GM21390 (cell line): ENCODE results near the gene TANGO2.
"Not testable (repeated sequence)": the region's sequence is repeated elsewhere in the genome, so short reads cannot be mapped to it uniquely, and the experiment has no call there.

Experiments used
- ATAC-seq: cut with Tn5 transposase; IDR thresholded peaks from one replicate; pipeline ENCODE4 v1.9.1; 2021; ENCODE audit not compliant: unreplicated experiment

TANGO2 gene

DNA sequence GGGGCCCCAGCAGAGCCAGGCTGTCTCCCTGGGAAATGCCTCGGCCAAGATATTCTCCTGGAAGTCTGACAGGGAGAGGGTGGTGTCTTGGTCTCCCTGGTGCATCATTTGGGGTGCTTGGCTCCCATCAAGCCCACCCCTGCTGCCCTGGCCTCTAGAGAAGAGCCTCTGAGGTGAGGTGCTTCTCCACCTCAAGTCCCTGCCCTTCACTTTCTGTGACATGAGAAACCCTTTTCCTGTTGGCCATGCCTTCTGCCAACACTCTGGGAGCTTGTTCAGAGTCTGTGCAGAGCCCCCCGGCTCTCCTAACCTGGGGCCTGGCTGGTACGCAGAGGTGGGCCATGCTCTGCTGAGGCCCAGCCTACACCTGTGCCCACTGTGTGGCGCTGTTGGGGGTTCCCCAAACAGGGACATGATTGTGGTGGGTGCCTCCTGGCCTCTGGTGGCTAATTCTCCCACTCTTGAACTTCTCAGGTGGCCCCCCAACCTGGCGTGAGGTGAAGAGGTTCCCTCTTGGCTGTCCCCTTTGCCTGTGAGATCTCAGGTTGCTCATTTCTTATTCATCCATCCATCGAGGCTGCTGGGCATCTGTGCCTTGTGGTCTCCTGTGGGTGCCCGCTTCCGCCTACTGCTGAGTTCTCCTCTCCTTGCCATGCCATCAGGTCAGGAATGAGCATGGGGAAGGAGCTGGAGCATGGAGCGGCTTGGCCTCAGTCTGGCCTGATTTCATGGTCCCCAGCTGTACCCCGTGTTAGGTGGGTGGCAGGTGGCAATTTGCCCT, 40.0 kb downstream of the TANGO2 start:
- no peak for ATAC-seq

DNA sequence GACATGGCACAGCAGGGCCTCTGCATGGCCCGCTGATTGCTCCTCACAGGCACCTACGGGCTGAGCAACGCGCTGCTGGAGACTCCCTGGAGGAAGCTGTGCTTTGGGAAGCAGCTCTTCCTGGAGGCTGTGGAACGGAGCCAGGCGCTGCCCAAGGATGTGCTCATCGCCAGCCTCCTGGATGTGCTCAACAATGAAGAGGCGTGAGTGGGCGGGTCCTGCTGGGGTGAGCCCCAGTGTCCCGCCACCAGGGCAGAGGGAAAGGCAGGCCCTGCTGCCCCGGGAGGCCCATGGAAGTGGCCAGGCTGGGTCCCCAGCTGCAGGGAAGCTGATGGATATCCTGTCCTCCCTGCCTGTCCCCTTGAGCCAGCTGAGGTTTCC, 40.6 kb downstream of the TANGO2 start:
- ATAC-seq, result no peak

DNA sequence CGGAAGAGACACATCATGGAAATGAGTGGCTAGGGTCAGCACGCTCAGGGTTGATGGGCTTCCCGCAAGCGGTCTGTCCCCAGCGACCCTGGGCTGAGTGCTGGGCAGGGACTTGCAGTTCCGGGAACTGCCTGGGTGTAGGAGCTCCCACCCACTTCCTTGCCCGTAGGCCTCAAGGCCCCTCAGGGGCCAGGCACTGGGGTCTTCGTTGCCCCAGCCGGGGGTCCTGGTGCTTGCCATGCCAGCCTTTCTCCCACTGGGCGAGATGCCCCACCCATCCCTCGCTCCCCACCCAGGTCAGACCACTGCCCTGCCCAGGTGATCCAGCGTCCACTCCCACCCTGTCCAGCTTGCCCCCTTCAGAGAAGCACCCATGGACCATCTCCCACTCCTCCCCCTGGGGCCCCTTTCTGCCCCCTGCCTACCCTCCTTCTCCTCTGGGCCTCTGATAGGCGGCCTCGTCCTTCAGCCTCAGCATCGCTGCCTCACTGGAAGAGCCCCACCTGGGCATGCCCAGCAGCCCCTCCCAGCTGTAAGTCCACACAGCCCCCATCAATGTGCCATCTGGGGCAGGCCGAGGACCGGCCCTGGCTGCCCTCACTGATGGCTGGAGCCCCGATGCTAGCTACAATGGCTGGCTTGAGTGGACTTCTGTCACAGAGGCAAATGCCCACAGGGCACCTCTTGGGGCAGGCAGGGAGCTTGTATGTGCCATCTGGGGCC, 41.3 kb downstream of the TANGO2 start:
- no peak for ATAC-seq

DNA sequence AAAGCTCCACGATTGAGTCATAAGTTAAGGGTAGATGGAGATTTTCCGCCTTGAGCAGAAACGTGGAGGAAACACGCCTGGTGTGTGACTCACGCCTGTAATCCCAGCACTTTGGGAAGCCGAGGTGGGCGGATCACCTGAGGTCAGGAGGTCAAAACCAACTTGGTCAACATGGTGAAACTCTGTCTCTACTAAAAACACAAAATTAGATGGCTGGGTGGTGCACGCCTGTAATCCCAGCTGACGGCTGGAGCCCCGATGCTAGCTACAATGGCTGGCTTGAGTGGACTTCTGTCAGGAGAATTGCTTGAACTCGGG, 41.8 kb downstream of the TANGO2 start:
- no peak for ATAC-seq

DNA sequence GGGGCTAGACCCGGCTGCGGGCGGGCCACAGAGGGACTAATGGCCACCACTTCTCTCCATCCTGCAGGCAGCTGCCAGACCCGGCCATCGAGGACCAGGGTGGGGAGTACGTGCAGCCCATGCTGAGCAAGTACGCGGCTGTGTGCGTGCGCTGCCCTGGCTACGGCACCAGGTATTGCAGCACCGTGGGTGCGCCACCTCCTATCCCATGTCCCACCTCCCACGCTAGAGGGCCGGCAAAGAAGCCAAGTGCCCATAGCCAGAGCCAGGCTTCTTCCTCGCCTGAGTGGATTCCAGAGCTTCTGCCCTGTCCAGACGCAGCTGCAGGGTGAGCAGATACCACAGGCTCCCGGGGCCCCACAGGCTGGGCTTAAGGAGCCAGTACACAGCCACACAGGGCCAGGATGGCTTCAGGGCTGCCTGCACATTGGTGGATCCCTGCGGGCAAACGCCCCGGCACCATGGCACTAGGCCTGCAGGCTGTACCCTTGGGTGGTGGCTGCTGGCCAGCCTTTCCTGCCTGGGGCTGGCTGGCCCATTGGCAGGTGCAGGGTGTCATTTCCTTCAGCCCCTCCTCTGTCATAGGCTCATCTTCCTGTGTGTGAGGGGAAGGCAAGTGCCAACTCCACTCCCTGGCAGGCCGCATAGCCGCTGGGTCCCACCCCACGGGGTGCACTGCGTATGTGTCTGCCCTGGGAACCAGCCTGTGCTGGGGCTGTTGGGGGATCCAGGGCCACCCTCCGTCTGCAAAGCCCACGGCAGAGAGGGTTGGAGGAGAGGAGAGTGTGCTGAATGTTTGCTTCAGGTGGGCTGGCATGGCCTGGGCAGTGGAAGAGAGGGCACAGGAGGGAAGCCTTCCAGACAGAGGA, 42.6 kb downstream of the TANGO2 start:
- no peak for ATAC-seq

DNA sequence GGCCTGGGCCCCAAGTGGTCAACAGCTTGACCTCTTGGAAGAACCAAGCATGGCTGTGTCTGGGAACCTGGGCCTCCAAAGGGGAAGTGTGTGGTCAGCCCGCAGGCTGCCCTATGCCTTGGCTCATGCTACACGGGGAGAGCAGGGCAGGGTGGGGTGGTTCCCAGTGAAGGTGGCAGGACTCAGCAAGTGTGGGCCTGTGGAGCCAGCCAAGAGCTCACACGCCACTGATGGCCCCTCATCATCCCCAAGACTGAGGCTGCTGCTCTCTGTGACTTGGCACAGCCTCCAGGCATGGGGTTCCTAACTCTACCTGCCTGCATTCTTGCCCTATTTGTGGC, 43.2 kb downstream of the TANGO2 start:
- ATAC-seq, result no peak

DNA sequence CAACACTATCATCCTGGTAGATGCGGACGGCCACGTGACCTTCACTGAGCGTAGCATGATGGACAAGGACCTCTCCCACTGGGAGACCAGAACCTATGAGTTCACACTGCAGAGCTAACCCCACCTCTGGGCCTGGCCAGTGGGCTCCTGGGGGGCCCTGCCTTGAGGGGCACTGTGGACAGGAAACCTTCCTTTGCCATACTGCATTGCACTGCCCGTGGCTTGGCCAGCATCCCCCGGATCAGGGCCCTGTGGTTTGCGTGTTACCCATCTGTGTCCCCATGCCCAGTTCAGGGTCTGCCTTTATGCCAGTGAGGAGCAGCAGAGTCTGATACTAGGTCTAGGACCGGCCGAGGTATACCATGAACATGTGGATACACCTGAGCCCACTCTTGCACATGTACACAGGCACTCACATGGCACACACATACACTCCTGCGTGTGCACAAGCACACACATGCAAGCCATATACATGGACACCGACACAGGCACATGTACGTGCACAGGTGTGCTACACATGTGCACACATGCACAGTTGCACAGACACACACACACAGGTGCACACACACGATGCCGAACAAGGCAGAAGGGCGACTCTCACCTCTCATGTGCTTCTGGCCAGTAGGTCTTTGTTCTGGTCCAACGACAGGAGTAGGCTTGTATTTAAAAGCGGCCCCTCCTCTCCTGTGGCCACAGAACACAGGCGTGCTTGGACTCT, 43.8 kb downstream of the TANGO2 start:
- no peak for ATAC-seq

DNA sequence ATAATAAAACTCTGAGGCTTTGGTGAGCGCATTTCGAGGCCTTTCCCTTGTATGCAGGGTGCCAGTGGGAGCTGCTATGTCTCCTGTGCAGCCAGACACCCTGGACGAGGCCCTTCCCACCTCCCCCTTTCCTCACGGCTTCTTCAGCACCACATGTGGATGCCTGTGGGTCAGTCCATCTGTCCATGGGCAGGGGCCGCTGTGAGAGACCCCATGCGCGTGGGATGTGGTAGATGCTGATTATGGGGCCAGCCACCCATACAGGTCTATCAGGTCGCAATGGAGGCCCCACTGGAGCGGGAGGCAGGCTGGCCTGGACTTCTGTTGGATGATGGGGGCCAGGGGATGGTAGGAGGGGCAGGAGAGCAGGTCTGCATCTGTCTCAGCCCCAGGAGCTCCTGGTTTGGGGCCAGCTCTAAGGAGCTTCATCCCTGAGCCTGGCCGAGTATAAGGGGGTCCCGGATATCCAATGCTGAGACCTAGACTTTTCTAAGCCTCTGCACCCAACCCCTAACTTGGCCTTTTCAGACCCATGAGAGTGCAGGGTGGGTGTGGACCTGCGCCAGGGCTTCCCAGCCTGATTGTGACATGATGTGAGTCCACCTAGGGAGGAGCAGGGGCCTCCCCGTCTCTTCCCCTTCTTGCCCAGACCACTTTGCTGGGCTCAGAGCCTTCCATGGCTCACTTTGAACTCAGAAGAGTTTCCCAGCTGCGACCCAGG, 45.1 kb downstream of the TANGO2 start:
- no peak for ATAC-seq

DNA sequence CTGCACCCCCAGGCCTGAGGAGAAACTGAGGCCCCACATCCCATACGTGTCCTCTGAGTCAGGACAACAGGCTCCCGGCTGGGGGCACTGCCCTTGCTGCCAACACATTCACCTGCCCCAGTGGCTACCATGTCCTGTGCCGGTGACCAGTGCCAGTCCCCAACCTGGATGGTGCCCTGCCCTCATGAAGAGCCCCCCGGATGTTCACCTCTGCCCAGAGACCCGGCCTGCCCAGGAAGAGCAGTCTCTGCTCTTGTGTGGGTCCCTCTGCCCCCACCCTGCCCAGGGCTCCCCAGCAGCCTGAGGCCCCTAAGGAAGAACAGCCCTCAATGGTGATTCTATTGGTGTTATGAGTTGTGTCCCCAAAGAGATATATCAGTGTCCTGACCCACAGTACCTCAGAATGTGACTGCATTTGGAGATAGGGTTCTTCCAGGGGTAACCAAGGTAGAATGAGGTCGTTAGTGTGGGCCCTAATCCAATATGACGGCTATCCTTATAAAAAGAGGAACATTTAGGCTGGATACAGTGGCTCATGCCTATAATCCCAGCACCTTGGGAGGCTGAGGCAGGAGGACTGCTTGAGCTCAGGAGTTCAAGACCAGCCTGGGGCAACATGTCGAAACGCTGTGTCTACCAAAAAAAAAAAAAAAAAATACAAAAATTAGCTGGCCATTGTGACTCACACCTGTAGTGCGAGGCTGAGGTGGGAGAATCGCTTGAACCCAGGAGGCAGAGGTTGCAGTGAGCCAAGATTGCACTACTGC, 45.9 kb downstream of the TANGO2 start:
- no peak for ATAC-seq

DNA sequence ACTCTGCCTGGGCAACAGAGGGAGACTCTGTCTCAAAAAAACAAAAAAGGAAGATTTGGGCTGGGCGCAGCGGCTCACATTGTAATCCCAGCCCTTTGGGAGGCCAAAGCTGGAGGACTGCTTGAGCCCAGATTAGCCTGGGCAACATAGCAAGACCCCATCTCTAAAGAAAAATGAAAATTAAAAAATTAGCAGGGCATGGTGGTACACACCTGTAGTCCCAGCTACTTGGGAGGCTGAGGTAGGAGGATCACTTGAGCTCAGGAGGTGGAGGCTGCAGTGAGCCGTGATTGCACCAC, 46.4 kb downstream of the TANGO2 start:
- ATAC-seq, result not testable (repeated sequence)

DNA sequence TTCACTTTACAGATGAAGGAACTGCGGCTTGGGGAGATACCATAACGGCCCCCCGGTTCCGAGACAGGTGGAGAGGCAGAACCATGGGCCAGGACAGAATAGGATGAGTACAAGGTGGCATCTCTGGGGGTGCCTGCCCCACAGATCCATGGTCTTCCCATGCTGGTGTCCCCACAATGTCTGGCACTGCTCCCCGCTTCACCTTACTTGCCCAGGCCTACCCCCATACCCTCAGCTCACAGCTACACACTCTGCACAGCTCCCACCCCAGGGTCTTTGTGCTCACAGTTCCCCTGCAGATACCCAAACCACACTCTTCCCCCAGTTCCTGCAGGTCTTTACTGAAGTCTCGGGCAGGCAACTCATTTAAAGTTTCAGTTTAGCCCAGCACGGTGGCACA, 47.7 kb downstream of the TANGO2 start:
- ATAC-seq, result no peak

DNA sequence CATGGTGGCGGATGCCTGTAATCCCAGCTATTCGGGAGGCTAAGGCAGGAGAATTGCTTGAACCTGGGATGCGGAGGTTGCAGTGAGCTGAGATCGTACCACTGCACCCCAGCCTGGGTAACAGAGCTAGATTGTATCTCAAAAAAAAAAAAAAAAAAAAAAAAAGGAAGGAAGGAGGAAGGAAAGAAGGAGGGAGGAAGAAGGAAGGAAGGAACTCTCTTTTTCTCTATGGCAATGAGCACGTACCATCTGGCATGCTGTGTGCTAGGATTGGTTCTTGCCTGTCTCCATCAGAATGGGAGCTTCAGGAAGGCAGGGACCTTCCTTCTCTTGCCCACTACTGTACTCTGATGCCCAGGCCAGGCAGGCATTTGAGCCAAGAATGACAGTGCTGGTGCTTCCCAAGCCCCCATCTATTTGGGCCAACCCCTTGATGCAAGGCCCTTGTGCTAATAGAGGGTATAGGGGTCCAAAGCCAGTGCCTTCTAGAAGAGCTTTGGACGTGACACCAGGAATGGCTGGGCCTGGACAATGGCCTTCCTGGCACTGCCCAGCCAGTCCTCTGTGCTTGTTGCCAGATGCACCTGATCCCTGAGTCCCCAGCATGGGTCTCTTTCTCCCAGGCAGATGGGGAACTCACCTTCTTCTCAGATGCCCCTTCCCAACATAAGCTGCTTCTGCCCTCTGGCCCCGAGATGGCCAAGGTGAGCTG, 48.6 kb downstream of the TANGO2 start:
- no peak for ATAC-seq

DNA sequence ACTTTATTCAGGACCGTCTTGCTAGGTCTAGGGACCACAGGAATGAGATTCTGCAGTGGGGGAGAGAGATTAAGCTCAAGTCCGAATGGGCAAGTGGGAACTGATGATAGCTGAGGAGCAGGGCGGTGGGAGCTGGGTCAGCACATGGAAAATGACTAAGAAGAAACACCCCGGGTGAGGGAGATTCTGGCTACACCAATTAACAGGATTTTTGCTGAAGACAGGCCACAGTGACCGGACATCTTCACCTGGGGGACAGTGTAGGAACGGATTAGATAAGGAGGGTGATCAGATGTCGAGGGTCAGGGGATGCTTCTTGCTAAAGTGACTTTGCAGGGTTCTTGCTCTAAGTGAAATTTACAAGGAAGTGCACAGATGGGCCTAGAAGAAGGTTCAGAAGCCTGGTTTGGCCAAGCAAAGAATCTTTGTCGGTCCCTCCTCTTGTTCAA, 50.6 kb downstream of the TANGO2 start:
- no peak for ATAC-seq

DNA sequence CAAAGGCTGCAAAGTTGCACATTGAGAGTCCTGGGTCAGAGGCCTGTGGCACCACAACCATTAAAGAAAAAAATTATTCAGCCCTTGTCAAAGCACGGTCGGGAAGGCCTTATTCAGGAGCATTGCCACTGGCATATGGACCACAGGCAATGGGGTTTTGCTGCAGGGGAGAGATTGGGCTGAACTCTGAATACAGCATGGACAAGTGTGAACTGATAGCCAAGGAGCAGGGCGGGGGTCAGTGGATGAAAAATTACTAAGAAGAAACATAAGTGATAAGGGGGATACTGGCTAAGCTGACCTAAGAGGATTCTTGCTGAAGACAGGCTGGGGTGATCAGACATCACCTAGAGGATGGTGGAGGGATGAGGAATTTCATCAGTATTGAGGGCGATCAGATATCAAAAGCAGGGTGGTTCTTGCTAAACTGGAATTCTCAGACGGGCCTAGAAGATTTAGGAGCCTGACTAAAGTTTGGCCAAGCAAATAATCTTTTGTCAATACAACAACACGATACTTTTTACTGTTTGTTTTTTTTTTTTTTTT, 55.8 kb downstream of the TANGO2 start:
- ATAC-seq, result no peak

DNA sequence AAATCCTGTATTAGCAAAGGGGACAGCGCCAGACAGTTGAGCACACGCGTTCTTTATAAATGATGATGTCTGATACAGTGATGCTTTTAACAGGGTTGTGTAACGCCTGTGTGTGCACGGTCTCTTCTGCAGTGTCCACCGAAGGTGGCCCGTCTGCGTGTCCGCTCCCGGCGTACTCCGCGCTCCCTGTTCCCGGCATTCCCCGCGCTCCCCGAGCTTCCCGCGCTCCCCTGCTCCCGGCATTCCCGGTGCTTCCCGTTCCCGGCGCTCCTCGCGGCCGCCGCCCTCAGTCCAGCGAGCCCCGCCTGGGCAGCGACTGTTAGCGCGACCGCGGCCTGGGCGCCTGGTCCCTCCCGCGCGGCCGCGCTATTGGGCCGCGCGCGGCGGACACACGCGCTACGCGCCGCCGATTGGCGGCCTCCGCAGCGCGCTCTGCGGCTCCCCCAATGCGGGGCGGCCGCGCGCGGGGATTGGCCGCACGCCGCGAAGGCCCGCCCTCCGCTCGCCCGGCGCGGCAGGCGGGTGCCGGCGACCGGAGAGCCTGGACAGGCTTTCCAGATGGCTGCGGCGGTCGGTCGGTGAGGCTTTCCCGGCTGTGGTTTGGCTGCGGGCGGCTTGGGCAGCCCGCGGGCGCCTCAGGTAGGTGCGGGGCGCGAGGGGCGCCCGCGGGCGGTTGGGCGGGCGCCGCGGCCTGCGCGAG, 59.0 kb downstream of the TANGO2 start, which contains the start of gene DGCR8:
TSS of gene DGCR8 (plus strand) at position 497 of the 700 bp plus-strand sequence. CDS start 5,723 bp downstream, outside the sequence.
- ATAC-seq, result peak; percentile 72

DNA sequence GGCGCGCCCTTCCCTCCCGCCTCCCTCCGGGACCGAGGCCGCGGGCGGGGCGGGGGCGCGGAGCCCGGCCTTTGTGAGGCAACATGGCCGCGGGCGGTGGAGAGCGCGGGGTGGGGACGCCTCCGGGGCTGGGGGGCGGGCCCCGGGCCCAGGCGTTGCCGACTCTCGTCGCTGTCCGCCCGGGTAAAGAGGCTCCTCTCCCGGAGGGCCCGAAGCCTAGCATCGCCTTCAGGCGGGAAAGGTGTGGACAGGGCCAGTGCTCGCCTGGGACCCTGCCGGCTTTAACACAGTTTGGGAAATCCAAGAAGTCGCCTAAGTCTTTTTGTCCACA, 59.5 kb downstream of the TANGO2 start:
- ATAC-seq, result peak; percentile 62

DNA sequence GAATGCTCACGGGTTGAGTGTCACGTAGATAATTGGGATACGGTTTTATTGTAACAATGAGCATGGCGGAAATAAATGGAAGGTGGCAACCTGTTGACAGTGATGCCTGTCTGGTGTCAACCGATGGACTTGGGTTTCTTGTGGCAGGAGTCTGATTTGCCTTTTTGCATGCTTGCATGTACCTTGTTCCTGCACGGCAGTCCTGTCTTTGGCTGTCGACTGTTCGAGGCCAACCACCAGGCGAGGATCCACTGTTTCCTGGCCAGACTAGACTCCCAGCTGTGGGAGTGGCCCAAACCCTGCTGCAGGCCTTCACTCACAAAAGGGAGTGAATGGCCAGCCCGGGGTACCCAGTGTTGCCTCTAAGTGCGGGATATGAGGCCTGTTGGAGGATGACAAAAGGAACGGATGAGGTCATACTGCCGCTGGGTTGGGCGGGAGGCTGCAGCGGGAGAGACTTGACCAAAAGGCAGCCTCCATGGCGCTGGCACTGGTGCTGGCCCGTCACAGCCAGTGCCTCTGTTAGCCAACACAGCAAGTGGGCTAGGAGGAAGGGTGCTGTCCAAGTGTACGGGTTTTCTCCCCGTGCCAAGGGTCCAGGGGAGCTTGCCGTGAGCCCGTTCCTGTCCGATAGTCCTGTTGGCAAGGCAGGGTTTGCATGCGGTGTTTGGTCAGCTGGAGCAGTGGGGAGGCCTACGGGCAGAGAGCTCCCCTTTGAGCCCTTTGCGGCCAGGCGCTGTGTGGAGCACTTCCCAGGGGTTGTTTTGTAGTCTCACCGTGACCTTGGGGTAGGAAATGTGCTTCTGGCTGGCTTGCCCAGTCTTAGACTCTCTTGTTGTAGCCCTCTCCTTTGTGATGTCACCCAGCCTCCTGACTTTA, 60.1 kb downstream of the TANGO2 start:
- ATAC-seq, result no peak
